ENCODE measurements around the gene SUCNR1.
A peak's percentile ranks its signal among the peaks of the same experiment; 100 is the strongest.
"Not testable (repeated sequence)": the region's sequence is repeated elsewhere in the genome, so short reads cannot be mapped to it uniquely, and the experiment has no call there.

The SUCNR1 gene

GRCh38 chr3:151903501-151903991 lies 30.1 kb downstream of the SUCNR1 start:
- DNase-seq: no peak

- no peak for DNase-seq
These were observed 32.2 kb downstream of the SUCNR1 start for GRCh38 chr3:151905647-151906046.

GRCh38 chr3:151906751-151907150 lies 33.3 kb downstream of the SUCNR1 start:
- no peak for DNase-seq

- no peak for DNase-seq
These were observed 35.0 kb downstream of the SUCNR1 start for GRCh38 chr3:151908399-151908798.

- no peak for DNase-seq
These were observed 36.4 kb downstream of the SUCNR1 start for GRCh38 chr3:151909681-151910405.

- no peak for DNase-seq
These were observed 38.0 kb downstream of the SUCNR1 start for GRCh38 chr3:151911462-151911861.

GRCh38 chr3:151912028-151912427 lies 38.6 kb downstream of the SUCNR1 start:
- DNase-seq: no peak

- no peak for DNase-seq
These were observed 43.3 kb downstream of the SUCNR1 start for GRCh38 chr3:151916781-151917180.

- DNase-seq: peak in 1 of 2 donors; percentile 52
These were observed 45.0 kb downstream of the SUCNR1 start for GRCh38 chr3:151918253-151919029.

- DNase-seq: no peak
These were observed 45.5 kb downstream of the SUCNR1 start for GRCh38 chr3:151919030-151919328.

GRCh38 chr3:151919446-151919845 lies 46.0 kb downstream of the SUCNR1 start:
- DNase-seq: no peak

GRCh38 chr3:151923901-151924300 lies 50.5 kb downstream of the SUCNR1 start:
- DNase-seq: no peak

GRCh38 chr3:151924753-151925152 lies 51.3 kb downstream of the SUCNR1 start:
- no peak for DNase-seq

GRCh38 chr3:151925419-151925818 lies 52.0 kb downstream of the SUCNR1 start:
- DNase-seq: no peak

- no peak for DNase-seq
These were observed 52.4 kb downstream of the SUCNR1 start for GRCh38 chr3:151925876-151926275.

GRCh38 chr3:151926956-151927355 lies 53.5 kb downstream of the SUCNR1 start:
- no peak for DNase-seq

GRCh38 chr3:151927915-151928525 lies 54.6 kb downstream of the SUCNR1 start:
- not testable (repeated sequence) for DNase-seq

GRCh38 chr3:151931171-151931570 lies 57.7 kb downstream of the SUCNR1 start:
- no peak for DNase-seq

GRCh38 chr3:151933234-151933853 lies 59.9 kb downstream of the SUCNR1 start:
- DNase-seq: no peak
